Stimulated activated CD4-positive, alpha-beta T cell treated with anti-CD3 and anti-CD28 coated beads, Interleukin-12 subunit alpha, Interleukin-12 subunit beta, amount 100 ng/mL, for 48 hours (primary cell): ENCODE results near the gene ALPK1.
"Not testable (repeated sequence)": the region's sequence is repeated elsewhere in the genome, so short reads cannot be mapped to it uniquely, and the experiment has no call there.

Source experiments
- DNase-seq, 3 donors: peaks; one replicate each; pipeline ENCODE4 v3.0.0-alpha.2; 2020; ENCODE audit warnings: low read depth in 2 of 3, low spot score in 1 of 3

Gene ALPK1

DNA sequence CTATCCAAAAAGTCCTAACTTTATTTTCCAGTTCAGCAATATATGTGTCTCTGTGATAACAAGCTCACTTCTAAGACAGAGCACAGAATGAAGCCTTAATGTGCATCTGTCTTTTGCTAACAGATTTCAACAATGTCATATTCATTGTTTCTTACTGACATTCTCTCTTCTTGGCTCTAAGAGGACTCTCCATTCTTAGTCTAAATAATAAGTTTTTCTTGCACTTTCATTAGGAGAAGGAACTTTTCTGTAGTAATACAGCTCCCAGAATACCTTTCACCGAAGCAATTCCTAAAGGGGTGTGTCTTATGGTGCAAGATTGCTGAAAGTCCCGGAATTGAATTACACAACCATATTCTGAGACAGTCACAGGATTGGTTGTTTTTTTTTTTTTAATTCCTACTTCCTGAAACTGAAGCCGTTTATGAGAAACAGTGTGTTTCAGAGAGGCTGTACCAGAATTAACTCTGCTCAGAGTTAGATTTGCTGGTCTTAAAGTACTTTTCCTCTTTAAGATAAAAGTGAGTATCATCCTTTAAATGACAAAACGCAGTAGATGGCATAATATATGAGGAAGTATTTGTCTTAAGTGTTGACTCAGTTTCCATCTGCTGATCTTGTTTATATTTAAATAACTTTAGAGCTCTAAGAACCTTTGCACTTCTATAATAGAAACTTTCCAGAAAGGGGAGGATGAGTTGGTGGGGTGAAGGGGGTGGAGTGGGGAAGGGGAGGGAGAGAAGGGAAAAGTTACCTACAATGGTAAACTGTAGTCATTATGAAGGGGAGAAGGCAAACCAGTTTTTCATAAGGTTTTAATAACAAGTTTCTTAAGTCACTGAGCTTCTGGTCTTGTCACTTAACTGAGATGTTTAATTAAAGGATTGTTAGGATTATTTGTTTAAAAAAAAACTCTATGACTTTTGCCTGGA, at the start of gene ALPK1:
TSS of gene ALPK1 (plus strand) at position 421 of the 932 bp plus-strand sequence.
- no peak for DNase-seq

DNA sequence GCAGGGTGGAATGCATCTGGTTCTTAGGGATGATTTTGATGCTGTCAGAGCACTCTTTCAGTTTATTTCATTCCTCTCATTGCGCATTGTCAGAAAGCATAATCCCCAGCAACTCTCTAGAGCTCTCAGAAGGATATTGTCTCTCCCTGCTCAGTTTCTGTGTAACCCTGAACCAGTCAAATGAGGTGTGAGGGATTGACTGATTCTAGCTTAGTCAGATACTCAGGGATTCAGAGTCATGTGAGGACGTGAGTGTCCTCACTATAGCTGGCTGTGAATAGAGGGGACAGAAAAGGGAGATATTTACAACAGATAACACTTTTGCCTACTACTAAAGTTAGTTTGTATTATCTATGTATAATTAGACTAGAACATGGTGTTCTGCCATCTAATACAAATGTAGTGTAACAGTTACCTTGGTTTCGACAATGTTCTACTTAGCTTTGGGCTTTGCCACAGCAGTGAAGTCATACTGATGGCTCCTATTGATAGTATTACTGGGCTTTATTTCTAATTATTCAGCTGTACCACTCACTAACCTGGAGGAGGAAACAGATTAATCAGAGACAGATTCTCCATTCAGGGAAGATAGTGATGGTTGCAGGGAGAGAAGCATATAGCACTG, 46.0 kb upstream of the ALPK1 start:
- no peak for DNase-seq

DNA sequence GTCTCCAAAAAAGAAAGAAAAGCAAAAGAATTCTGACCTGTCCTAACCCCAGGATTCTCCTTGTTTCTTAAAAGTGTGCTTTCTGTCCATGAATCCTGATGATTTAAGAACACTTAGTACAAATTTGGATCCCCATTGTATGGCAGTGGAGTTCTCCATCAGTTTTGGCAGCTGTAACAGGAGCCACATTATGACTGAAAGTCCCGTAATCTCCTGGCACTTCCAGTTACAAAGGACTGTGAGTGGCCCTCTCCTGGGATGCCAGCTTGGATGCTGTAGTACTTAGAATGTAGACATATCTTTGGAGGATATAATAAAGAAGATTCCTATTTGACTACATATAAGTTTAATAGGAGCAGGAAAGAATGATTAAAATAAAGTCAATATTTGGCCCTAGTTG, 44.9 kb upstream of the ALPK1 start:
- DNase-seq, result no peak

DNA sequence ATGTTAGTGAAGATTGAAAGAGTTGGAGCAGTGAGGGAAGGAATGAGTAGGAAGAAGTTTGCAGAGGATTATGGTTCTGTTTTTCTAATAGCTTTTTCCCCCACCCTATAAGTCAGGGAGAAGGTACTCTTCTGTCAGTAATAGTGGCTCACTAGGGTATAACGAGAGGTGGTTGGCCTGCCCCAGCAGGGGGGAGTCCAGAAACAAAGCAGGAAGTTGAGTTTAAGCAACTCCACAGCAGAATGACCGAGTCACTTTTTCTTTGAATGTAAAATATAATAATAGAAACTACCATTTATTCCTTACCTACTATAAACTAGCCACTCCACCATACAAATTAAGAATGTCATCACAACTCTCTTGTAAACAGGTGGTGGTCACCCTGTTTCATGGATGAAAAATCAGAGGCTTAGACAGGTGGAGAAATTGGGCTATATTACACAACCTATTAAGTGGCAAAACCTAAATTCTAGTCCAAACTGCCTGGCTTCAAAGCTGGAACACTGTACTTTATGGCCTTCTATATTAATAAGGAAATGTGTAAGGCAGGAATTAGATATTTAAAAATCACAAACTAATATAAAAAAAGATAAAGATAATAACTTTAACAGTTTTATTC, 43.7 kb upstream of the ALPK1 start:
- no peak for DNase-seq

DNA sequence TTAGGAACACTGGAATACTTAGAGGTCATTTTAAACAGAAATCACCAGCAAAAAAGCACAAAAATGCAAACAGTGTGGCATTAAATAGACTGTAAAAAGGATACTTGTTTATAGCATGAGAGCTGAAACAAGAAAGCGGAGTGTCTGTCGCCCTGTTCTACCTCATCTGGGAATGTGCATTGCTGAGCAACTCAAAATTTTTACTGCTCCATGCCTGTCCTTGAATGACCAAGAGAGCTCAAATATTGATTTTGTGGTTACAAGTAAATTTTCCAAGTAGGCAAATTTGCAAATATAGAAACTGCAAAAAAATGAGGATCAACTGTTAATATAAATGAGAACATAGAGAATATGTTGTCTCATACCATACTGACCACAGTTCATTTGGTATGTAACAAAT, 40.1 kb upstream of the ALPK1 start:
- no peak for DNase-seq

DNA sequence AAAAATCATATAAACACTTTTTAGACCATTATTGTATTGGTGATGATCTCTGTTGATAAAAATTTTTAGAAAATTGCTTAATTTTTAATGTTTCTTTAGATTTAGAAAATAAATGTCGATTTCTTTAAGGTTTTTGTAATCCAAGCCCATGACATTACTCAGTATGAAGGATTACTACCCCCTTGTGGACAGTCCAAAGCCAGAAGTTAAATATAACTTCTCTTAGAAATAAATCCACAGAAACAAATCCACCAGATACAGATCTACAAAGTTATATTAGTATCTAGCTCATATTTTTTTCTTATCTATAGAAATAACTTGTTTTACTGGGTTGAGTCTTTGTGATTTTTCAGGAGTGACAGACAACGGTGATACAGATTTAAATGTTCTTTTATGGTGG, 30.3 kb upstream of the ALPK1 start:
- DNase-seq, result no peak

DNA sequence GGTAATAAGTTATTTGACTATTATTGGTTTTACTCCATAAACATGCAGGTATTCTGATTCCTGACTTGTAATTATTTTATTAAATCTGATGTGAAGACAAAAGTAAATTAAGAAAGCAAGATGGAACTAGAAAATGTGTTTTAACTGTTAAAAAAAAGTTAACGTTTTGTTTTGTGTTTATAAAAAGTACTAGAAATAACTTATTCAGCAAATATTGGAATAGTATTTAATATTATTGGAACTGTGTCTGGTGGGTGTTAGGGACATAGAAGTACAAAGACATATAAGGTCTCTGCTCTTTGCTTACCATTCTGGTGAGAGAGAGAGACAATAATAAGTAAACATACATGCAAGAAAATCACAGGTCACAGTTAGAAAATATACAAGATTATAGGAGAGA, 27.1 kb upstream of the ALPK1 start:
- no peak for DNase-seq

DNA sequence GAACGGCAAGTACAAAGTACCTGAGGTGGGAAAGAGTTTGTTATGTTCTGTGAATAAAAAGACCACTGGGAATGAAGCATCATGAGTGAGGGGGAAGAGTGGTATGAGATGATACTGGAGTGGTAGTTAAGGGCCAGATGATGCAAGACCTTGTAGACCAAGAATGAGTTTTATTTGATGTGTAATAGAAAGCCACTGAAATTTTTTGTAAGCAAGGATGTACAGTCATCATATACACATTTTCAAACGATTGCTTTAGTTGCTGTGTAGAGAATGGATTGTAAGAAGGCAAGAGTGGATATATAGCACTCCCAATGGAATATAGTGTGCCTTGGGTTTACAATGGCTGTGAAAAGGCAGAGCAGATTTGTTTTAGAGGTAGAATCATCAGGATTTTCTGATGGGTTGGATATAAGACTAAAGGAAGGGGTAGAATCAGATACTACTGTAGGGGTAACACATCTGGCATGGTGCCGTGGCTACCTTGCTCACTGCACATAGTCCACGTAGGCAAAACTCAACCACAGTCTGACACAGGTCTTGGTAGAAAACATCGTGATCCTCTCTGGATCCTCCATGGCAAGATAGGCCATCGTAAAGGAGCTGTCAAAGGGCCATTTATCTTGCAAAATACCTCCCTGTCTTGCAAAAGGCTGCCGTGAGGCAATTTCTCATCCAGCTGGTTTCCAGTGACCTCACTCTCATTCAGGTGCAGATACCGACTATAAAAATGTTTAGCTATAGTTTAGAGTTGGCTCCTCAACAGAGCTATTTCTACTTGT, 26.3 kb upstream of the ALPK1 start:
- DNase-seq, result no peak

DNA sequence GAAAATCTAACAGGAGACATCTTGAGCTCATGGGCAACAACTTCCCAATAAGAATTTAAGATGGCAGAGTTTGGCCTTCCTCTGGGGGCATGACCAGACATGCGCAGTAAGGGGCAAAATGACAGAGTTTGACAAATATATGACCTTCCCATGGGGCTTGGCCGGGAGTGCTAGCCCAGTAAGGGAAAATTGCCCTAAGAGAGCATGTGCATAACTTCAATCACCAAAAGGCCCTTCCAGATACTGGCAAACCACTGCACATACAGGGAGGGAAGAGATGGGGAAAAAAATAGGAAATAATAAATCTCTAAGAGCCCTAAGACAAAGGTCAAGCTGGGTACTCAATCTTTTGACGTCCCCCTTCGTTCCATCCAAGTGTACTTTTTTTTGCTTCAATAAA, 24.9 kb upstream of the ALPK1 start:
- no peak for DNase-seq

DNA sequence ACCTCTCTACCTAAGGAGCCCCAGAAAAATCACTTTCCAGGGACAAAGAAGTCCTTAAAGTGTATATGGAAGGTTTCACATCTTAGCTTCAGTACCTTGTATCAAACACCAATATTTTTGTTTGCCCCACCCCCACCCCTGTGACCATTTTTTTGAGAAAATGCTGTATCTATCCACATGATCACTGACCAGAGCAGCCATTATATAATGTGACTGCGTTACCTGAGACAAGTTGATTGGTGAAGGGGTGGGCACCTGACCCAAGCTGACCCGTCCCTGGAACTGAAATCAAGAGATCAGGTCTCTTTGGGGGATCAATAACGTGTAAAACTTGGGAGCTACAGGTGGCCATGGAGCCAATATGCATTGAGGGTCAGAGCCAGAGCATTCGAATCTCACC, 22.2 kb upstream of the ALPK1 start:
- DNase-seq, result no peak

DNA sequence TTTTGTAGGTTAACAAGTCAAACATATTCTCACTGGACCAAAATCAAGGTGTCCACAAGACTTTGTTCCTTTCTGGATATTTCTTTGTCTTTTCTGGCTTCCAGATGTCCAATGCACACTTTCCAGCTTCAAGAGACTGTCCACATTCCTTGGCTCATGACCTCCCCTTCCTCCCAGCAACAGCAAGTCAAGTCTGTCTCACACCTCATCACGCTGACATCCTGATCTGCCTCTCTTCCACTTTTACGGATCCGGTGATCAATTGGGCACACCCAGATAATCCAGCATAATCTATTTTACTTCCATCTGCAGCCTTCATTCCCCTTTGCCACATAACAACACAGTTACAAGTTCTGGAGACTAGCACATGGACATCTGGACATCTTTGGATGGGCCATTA, 21.1 kb upstream of the ALPK1 start:
- no peak for DNase-seq

DNA sequence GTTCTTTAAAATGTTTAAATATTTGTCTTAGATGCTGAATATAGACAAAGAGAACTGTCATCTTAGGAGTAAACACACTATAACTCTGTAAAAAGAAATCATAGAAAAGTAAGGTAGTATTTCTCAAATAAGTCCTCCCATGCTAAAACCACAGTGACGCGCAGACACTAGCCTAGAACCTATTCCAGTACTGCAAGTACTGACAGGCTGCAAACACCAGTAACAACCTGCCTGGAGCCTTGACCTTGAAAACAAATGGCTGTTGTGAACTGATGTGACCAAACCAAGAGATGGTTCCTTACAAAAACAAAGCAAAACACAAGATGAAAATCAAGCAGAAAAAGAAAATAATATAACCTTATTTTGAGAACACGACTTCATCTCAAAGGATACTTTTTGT, 19.9 kb upstream of the ALPK1 start:
- DNase-seq, result no peak

DNA sequence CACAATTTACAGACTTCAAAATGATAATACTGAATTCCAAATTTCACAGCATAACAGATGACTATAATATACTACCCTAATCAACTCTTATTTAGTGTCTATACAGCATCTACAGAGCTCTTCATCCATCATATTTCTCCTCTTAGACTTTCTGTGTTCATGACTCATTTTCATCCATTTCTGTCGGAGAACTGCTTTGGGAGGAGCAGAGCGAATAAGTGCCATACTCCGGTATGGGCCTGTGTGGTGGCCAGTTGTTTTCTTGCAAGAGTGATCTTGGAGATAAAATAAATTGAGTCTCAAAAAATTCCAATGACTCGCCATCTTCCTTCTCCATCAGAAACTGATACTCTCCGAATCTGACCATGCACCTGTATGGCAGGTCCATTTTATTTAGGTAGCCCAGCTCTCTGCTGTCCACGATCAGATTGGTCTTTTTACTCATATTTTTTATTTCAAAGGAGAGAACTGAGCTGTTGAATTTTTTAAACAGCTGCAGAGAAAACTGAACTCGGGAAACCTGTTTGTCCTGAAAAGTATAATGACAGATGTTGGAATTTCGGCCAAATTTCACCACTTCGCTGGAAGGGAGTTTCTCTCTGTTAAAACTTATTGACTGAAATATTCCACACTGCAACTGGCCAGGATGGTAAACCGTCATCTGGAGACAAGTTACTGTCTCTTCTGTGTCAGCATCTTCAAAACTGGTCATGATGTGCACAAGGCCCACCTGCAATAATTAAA, 19.3 kb upstream of the ALPK1 start:
- no peak for DNase-seq

DNA sequence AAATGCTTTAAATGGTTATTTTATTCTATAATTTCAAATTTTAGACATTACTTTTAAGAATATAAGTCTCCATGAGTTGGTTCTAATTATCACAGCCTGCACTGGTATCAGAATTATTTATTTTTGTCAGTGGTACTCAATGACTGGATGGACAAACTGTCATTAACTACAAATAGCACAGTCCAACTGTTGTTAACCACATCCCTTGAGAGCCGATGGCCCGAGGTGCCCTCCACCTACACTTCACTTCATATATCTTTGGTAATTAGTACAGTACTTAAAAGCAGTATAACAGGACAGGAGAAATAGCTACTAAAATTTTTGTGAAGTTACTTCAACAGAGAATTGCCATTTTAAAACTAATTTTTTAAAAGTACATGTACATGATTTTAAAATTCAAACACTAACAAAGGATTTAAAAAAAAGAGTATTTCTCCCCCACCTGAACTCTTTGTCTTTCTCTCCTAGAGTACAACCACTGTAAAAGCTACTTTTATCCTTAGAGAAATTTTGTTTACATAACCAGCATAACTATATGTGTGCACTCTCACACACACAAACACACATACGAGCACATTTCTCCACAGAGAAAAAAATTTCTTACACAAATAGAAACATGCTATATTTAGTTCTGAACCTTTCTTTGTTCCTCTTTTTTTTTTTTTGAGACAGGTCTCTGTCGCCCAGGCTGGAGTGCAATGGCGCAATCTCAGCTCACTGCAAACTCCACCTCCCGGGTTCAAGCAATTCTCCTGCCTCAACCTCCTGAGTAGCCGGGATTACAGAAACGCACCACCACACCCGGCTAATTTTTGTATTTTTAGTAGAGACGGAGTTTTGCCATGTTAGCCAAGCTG, 17.9 kb upstream of the ALPK1 start:
- DNase-seq, result no peak

DNA sequence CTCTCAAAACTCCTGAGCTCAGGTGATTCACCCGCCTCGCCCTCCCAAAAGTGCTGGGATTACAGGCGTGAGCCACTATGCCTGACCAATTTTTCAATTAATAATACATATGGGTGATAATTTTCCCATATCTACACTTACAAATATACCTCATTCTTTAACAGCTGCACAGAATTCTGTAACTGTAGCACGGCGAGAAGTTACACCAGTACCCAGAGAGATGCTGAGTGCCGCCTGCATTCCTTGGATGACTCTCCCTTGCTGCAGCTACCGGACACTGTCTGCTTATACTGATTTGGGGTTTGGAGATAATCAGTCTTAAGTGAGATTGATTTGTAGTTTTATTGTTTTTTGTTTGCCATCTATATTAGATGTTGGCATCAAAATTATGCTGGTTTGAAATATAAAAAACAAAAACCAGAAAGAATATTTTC, 17.3 kb upstream of the ALPK1 start:
- DNase-seq, result no peak

DNA sequence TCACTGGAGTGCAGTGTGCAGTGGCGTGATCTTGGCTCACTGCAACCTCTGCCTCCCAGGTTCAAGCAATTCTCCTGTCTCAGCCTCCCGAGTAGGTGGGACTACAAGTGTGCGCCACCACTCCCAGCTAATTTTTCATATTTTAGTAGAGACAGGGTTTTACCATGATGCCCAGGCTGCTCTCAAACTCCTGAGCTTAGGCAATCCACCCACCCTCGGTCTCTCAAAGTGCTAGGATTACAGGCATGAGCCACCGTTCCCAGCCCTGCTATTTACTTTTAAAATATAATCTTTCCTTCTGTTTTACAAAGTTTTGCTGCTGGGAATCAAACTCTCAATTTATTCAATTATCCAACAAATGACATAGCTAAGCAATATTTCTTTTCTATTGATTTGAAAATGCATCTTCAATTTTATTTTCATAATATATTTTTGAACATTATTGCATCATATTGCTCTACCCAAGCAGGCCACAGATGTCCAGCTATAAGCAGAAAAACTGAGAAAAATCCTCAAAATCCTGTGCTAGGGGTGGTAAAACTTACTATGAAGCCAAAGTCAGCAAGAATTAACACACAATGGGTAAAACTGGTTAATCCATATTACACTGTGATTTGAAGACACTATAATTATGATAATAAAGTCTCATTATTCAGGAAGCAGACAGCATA, 16.6 kb upstream of the ALPK1 start:
- no peak for DNase-seq

DNA sequence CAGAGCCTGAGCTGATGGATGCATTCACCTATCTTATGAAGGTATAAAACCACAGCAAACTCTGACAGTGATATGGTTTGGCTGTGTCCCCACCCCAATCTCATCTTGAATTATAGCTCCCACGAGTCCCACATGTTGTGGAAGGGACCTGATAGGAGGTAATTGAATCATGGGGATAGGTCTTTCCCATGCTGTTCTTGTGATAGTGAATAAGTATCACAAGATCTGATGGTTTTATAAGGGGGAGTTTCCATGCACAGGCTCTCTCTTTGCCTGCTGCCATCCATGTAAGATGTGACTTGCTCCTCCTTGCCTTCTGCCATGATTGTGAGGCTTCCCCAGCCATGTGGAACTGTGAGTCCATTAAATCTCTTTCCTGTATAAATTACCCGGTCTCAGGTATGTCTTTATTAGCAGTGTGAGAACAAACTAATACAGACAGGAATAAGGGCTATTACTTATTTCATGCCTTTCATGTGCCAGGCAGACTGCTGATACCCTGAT, 15.2 kb upstream of the ALPK1 start:
- DNase-seq, result not testable (repeated sequence)

DNA sequence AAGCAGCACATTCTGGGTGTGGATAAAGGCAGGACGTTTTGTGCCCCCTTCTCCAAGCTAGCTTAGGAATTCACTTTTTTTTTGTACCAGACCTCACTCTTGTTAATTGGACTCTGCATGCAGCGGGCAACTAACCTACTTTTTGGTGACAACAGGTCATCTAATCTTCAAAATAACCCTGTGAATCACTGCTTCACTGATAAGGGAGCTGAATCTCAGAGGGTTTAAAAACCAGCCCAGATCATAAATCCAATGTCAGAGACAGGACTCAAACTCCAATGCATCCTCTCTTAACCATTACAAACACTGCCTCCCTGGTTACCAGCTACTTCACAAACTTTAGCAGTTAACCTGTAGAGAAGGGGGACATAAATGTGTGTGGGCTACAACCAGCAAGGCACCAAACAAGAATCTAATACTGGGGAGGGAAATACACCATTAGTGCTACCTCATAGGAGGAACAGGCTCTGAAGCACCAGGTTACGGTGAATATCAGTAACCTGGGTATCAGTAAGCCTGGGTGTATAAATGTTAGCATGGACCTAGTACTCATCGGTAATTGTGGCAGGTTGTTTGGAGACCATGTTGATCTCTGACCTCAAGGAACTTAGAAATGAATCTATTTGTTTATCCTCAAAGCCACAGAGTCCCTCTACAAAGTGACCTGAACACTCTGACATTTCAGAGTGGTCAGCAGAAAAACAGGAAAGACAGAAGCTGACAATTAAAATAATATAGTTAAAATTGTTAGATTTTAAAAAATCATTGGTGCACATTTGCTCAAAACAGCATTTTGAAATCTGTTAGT, 14.1 kb upstream of the ALPK1 start:
- no peak for DNase-seq
